ENCODE measurements around the gene SPATA24.

- TF ChIP-seq EP300 (IDR thresholded peaks at IDR 0.05) (no peak), POLR2AphosphoS5 (IDR thresholded peaks at IDR 0.05) (no peak)
These were observed 10.8 kb upstream of the SPATA24 start for GRCh38 chr5:139414581-139415130.
